Hepatocyte (in vitro differentiated cells): ENCODE results near the gene S1PR5.

ENCODE experiments used
- CTCF ChIP-seq: fragments of 200-600 bp; sonication (generic); IDR thresholded peaks from 2 replicates; pipeline ENCODE4 v1.5.1; 2016; ENCODE audit warnings: antibody characterized with exemption, mild to moderate bottlenecking; ENCODE audit not compliant: poor library complexity
- EZH2phosphoT487 ChIP-seq: fragments of 200-600 bp; sonication (generic); IDR thresholded peaks from one replicate; pipeline ENCODE4 v1.6.1; 2018; ENCODE audit warnings: antibody characterized with exemption, mild to moderate bottlenecking, low read depth, moderate library complexity; ENCODE audit not compliant: unreplicated experiment, severe bottlenecking

GRCh38 chr19:10464456-10464855, 52.8 kb downstream of the S1PR5 start:
- TF ChIP-seq CTCF (no peak), EZH2phosphoT487 (no peak)
